NCI-H1105 (cell line): ENCODE results near the gene OR52N5.

Source experiments
- DNase-seq: peaks from one replicate; lab custom pipeline; 2025; lab: John Stamatoyannopoulos, UW

Gene OR52N5

DNA sequence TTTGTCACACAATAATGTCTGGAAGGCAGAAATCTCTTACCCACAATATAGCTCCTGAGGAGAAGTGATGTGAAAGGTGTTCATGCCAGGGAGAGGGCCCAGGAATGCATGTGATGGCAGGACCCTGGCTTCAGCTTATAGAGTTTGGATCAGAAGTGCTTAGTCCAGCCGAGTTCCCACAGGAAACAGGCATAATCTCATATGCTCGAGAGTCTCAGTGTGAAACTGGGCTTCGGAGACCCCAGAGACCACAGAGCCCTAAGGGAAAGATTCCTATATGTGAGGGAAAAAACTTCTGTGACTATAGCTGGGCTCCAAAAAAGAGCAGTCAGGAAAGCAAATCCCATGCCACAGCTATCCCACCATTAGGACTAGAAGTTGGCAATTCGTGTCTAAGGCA is at the start of gene OR52N5:
Gene OR52N5, minus strand, starts transcription at position 101 of the 400 bp plus-strand sequence. CDS start 4,721 bp downstream, outside the sequence.
- no peak for DNase-seq

GRCh38 chr11:5831196-5831829 is 48.2 kb upstream of the OR52N5 start:
- no peak for DNase-seq

DNA sequence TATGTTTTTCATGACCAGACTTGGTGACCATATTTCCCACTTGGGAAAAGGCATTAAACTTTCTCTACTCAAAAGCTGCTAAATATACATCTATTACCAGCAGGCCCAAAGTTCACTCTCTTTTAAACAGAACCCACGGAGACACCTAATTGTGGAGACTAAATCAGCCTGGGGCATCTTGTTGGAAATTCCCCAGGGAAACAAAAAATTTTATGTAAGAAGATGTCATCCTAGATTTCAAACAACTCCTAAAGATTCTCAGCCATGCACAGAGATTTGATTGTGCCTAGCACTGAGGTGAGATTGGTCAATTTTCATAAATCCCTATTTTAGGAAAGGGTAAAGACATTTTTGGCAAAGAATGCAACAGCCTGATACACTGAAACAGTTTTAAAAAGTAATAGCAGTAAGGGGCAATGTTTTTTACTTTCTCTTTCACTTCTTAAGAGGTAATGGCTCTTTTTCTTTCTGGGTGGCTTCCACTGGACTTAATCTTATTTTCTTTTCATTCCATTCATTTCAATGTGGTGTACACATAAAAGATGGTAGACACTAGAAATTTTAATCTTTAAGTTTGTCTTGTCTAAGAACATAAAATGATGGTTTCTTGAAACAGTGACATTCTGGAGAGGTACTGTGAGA is 35.2 kb upstream of the OR52N5 start:
- DNase-seq, result no peak

DNA sequence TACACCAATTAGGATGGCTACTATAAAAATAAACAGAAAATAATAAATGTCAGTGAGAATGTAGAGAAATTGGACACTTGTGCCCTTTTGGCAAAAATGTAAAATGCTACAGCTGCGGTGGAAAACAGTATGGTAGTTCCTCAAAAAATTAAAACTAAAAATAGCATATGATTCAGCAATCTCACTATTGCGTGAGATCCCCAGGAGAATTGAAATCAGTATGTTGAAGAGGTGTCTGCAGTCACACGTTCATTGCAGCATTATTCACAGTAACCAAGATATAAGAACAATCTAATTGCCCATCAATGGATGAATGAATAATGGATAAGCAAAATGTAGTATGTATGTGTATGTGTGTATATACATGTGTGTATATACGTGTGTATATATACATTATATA is 32.4 kb upstream of the OR52N5 start:
- no peak for DNase-seq

DNA sequence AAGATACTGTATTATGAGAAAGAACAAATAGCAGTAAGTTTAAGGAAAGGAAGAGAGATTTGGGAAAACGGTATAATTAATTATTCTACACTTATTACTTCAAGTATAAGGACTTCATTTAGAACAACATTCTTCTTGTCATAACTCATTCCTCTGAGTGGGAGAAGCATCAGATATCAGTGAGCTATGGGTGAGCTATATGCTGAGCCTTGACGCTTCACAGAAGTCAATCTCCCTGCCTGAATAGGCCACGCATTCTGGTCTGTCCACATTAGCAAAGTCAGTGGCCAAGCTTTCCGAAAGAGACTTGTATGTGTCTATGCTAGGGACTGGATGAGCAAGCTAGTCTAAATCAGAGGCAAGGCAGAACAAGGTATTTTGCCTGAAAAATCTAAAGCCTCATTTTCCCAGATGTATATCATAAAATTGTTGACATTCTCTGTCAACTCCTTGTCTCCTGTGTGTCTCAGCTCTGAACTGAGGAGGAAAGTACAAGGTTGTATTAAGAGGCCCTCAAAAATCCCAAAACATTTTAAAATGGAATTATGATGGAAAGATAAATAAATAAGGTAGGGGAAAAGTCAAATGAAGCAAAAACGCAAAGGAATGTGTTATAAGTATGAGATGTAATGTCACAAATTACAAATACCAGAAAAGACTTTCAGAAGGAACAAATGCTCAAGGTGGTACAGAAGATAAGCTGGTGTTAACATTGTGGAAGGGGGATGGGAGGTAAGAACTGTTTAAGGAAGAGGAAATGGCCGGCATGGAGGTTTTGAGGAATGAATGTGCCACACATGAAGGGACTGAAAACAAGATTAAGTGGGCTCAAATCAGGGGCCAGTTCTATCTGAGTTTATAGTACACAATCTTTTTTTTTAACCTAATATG is 27.0 kb upstream of the OR52N5 start:
- DNase-seq, result no peak

GRCh38 chr11:5809122-5809519 is 26.0 kb upstream of the OR52N5 start:
- no peak for DNase-seq

- DNase-seq, result peak; percentile 55
Measured at GRCh38 chr11:5808500-5809121, 25.5 kb upstream of the OR52N5 start, which contains the start of gene OR52N2. TSS of gene OR52N2 (plus strand) at chr11:5808924. CDS start at chr11:5820336, 11,412 bp downstream.

DNA sequence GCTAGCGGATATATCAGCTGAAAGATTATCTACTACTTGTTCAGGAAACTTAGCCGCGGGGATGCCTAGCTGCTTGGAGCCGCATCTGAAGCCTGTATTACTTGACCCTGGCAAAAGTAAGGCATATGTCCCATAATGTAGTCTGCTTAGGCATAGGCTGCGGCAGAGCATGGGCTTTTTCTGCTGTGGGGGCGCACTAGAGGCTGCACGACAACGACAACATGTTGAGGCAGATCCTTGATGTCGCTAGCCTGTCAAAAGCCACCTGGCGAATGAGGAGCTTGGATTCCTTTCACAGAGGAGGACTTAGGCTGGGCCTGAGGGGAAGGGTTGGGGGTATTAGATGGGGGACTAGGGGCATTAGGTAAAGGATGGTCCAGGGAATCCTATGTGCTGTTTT is 24.4 kb upstream of the OR52N5 start:
- DNase-seq, result no peak

DNA sequence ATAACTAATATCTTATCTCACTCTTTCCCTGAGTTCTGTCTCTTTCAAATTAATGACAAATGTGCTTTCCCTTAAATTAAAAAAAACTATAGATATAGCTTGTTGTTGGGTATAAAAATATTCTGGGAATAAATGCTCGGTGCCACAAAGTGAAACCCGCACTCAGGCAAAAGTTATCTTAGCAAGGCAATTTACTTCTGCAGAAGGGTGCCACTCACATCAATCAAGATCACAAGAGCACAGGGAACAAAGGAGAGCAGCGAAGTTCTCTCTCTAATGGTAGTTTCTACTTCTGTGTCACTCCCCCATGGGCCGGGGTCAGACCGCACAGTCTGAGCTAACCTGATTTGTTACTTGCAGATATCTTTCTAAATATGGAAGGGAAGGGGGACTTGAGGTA is 20.8 kb upstream of the OR52N5 start:
- no peak for DNase-seq

DNA sequence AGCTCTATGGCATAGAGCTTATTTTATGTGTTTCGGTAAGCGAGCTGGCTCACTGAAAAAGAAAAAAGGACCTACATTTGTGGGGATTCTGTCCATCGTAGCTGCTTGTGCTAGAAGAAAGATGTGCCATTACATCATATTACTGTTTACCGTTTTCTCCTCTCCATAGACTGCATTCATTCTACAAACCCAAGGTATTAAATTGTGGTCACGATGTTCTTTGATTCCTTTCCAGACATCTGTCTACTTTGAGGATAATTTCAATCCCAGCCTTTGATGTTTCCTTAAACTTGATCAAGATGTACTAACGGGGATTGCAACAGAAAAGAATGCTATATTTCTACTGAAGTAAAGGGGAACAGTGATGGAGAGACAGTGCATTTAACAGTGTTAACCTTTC is 13.4 kb upstream of the OR52N5 start:
- no peak for DNase-seq

GRCh38 chr11:5791165-5791564 is 8.0 kb upstream of the OR52N5 start, which contains the start of gene OR52N1:
TSS of gene OR52N1 (minus strand) at chr11:5791265. CDS start at chr11:5788816, 2,449 bp downstream.
- no peak for DNase-seq

DNA sequence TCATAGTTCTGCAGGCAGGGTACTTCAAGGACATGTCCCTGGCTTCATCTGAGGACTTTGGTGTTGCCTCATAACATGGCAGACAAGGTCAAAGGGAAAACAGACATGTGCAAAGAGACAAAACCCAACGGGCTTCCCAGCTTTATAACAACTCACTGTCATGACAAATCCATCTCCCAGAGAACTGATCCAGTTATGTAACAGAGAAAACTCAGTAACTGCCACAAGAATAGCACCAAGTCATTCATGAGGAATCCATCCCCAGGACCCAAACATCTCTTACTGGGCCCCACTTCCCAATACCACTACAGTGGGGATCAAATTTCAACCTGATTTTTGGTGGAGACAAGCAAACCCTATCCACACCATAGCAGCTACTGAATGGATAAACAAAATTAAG is 16.1 kb downstream of the OR52N5 start:
- no peak for DNase-seq

GRCh38 chr11:5753943-5754342 is 29.2 kb downstream of the OR52N5 start, which contains the start of gene OR52N4:
TSS of gene OR52N4 (plus strand) at chr11:5754243. CDS start at chr11:5754741, 498 bp downstream.
- no peak for DNase-seq

DNA sequence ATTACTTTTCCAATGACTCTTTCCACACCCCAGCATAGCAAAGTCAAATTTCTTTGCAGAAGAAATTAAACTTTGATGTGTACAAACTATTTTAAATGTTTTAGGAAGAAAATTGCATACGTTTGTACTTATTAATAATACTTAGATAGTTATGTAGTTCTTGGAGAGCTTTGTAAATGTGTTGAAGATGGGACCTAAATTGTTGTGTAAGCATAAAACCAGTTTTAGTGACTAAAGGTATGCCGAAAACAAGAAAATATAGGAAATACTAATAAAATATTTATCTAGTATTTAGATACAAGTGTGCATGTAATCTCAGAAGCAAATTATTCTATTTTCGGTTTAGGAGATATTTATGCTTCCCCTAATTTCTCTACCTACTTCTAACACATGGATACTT is 33.3 kb downstream of the OR52N5 start:
- no peak for DNase-seq

GRCh38 chr11:5746614-5747013 is 36.5 kb downstream of the OR52N5 start:
- no peak for DNase-seq

DNA sequence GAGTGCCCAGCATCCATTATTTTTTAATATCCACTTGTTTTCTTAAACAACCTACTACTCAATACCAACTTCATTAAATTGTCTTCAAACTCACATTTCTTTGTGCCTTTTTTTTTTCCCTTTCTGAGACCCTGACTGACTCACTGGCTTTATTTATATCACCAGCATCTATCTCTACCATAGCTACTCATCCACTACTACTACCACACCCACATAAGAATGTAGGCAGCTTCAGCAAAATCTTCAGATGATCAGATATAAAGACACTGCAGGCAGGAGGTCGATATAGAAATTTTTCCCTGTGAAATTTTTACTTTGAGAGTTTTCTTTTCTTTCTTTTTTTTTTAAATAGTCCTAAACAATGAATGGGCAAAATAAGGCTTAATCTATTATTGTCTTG is 44.7 kb downstream of the OR52N5 start:
- DNase-seq, result no peak

DNA sequence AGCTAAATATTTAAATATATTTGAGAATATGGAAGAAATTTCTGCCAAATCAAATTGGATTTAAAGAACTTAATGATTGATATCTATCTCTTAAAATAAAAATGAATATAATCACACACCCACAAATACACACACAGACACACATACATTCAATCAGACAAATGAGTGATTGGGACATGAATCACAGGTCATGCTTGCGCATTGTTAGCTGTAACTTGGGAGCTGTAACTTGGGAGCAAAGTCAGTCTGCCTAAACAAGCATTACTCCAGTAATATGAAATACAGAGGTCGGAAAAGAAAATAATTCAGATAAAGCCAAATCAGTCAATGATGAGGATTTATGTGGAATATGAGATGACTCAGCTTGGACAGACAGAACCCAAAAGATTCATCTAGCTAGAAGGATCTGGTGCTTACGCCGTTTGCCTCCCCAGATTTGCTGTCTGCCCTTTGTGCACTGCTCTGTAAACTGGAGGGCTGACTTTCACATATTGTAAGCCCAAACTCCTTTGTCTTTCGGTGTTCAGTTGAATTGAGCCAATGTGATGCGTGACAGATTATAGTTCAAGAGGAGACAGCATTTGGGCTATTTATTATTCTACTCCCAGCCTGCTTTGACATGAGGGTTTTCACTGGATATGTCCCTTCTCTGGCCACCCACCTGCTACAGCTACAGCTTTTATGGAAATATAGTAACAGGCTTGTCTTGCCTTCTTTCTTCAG is 45.3 kb downstream of the OR52N5 start:
- DNase-seq, result no peak

DNA sequence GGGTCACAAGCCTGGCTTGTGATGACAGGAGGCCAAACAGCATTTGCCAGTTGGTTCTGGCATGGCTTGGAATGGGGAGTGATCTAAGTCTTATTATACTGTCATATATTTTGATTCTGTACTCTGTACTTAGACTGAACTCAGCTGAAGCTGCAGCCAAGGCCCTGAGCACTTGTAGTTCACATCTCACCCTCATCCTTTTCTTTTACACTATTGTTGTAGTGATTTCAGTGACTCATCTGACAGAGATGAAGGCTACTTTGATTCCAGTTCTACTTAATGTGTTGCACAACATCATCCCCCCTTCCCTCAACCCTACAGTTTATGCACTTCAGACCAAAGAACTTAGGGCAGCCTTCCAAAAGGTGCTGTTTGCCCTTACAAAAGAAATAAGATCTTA is 46.1 kb downstream of the OR52N5 start:
- DNase-seq, result no peak

GRCh38 chr11:5736396-5736795 is 46.8 kb downstream of the OR52N5 start, which contains the start of gene OR56B1:
TSS of gene OR56B1 (plus strand) at chr11:5736448. CDS start at chr11:5736517, 69 bp downstream.
- no peak for DNase-seq

- no peak for DNase-seq
Measured at GRCh38 chr11:5727691-5728090, 55.5 kb downstream of the OR52N5 start.

GRCh38 chr11:5726351-5726750 is 56.8 kb downstream of the OR52N5 start:
- no peak for DNase-seq
